ENCODE measurements around the gene KHSRP.

GRCh38 chr19:6464070-6464873 is 39.7 kb upstream of the KHSRP start, which contains the start of gene CRB3:
- TF ChIP-seq CTCF (IDR thresholded peaks at IDR 0.05) (no peak), POLR2AphosphoS5 (IDR thresholded peaks at IDR 0.05) (peak; percentile 71 to 90 (median 76)), EP300 (IDR thresholded peaks at IDR 0.05; ENCODE audit: low read depth) (no peak), POLR2A (IDR thresholded peaks at IDR 0.05) (peak; percentile 84)
